GM12892 (cell line): ENCODE measurements around the gene SYNE2.

Source experiments
- POLR2A ChIP-seq: IDR thresholded peaks from 2 replicates; pipeline ENCODE4 v1.6.1; 2011; ENCODE audit warnings: low read depth, low read length, control low read depth
- POLR2AphosphoS5 ChIP-seq: IDR thresholded peaks from 2 replicates; pipeline ENCODE4 v1.6.1; 2011; ENCODE audit warnings: low read depth, low read length, control low read depth

GRCh38 chr14:63878792-63879191, 26.0 kb downstream of the SYNE2 start:
- TF ChIP-seq POLR2A (no peak), POLR2AphosphoS5 (no peak)
